Measurements from ENCODE around the gene APBB1.
A peak's percentile ranks its signal among the peaks of the same experiment; 100 is the strongest.

The APBB1 gene

DNA sequence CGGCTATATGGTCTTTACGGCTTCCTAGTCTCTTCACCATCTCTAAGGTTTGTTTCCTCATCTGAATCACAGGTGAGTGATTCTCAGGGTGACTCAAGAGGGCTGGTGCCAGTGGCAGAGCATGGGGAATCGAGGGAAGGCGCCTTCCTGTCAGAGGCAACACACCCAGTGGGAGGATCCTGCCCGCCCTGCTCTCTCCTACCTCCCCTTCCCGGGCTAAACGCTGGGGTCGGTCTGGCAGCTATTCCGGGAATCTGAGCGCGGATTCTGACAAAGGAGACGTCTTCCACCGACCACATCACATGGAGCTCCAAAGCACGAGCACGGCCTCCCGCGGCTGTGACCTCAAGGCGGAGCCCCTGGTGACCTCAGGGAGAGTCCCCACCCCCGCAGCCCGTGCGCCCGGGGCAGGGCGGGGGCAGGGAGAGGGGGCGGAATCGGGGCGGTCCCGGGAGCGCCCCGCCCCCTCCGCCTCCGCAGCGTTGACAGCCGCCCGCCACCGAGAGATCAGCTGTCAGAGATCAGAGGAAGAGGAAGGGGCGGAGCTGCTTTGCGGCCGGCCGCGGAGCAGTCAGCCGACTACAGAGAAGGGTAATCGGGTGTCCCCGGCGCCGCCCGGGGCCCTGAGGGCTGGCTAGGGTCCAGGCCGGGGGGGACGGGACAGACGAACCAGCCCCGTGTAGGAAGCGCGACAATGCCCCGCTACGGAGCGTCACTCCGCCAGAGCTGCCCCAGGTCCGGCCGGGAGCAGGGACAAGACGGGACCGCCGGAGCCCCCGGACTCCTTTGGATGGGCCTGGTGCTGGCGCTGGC lies 28.8 kb downstream of the APBB1 start, which contains the start of gene SMPD1:
TSS of gene SMPD1 (plus strand) at position 570 of the 813 bp plus-strand sequence. CDS start at position 695, 125 bp downstream.
- DNase-seq = peak; percentile 76

DNA sequence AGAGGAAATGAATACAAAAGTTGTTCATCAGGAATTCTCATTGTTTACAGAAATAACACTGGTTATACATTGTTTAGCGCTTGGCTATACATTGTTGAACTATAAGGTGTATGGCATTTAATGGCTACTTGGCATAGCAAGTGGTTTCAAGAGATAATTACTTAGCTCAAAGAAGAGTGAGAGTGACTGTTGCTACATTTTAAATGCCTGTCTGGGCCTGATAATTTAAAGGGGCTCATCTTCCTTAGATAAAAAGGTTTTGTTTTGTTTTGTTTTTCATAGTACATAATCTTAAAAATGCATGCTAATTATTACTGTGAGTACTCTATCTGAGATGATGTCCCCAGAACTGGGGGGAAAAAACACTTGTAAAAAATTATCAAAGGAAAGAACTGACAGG lies 30.1 kb downstream of the APBB1 start:
- DNase-seq = no peak

- no peak for DNase-seq
These were observed 30.9 kb downstream of the APBB1 start for GRCh38 chr11:6387811-6388599.

GRCh38 chr11:6385046-6385777 lies 33.7 kb downstream of the APBB1 start:
- DNase-seq = no peak

DNA sequence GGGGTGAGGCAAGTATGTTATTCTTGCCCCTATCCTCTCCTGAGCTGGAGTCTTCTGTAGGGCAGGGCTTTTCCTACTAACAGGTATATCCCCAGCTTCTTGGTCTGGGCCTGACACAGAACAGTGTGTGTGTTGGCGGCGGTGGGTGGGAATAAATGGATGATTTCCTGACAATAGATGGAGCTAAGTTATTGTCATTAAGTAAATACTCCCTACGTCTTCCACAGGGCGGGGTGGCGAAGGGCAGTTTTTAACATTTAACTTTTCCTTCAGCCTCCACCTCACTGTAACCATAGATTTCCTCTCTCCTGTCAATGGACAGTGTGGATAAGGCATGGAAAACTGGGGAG lies 40.3 kb downstream of the APBB1 start:
- DNase-seq = no peak

GRCh38 chr11:6377902-6378639 lies 40.8 kb downstream of the APBB1 start:
- no peak for DNase-seq

- no peak for DNase-seq
These were observed 47.1 kb downstream of the APBB1 start for GRCh38 chr11:6371825-6372224.

DNA sequence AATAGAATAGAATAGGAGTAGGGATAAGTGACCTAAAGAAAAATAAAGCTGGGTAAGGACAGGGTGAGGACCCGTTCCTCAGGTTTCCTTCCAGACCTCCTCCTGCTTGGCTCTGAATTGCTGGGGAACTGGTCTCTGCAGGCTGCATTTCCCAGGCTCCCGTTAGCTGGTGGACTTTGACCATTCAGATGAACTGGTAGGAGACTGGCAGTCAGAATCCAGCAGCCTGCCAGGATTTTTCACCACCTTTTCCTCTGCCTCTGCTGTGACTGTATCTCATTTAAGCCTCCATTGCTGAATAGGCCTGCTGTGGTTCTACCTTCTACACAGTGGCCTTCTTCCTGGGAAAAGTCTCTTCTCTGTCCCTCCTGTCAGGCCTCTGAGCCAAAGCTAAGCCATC lies 53.2 kb downstream of the APBB1 start:
- no peak for DNase-seq

- DNase-seq = no peak
These were observed 55.8 kb downstream of the APBB1 start for GRCh38 chr11:6362873-6363678.

DNA sequence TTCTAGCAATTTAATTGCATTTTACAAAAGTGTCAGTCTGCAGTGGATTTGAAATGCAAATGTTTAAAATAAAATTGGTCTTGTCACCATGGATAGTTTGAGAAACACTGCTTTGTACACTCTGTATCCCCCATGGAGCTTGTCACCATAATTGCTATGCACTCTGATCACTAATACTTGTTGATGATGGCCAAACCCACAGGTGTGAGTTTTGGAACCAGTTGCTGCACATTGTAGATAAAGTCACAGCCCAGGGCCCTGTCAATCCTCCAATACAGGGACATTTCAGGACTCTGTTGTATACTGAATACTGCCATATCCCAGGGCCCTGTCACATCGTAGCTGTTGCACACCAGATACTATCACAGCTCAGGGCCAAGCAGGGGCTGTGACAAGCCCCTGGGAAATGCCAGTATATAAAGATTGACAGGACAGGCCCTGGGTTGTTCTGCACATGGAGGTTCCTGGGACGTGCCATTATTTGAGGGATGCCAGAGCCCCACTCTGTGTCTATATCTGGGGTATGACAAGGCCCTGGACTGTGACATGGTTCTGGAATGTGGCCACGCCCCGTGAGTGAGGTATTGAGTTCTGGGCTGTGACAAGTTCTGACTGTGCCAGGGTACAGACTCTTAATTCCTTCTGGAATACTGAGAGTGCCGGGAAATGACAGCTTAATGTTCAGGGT lies 56.6 kb downstream of the APBB1 start:
- DNase-seq = no peak

DNA sequence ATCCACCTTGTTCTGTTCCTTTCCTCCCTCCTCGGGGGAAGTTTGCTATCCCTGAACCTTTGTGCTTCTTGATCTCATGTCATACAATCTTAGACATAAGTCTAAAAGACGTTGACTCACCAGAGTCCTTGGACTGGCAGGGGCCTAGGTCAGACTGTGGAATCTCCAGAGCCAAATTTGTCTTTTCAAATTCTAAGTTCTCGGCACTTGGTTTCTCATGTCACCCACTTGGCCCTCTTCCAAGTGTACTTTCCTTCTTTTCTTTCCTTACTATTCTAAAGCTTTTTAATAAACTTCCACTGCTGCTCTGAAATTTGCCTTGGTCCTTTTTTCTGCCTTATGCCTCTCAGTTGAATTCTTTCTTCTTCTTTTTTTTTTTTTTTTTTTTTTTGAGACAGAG lies 58.7 kb downstream of the APBB1 start:
- no peak for DNase-seq

DNA sequence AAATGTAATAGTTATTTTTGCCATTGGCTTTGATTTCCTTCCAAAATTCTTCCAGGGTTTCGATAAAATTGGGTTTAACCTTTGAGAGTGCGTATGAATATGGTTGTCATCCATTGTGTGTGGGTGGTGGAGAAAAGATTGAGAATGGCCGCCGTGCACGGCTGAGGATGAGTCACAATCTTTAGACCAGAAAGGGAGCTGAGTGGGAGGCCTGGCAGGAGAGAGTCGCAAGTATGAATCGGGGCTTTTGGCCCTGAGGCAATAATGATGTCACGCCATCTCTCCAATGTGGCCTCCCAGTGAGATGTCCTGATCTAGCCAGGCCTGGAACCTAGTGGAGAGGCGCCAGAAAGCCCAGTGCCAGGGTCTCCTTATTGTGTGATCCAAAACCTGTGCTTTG lies 61.7 kb downstream of the APBB1 start:
- no peak for DNase-seq

DNA sequence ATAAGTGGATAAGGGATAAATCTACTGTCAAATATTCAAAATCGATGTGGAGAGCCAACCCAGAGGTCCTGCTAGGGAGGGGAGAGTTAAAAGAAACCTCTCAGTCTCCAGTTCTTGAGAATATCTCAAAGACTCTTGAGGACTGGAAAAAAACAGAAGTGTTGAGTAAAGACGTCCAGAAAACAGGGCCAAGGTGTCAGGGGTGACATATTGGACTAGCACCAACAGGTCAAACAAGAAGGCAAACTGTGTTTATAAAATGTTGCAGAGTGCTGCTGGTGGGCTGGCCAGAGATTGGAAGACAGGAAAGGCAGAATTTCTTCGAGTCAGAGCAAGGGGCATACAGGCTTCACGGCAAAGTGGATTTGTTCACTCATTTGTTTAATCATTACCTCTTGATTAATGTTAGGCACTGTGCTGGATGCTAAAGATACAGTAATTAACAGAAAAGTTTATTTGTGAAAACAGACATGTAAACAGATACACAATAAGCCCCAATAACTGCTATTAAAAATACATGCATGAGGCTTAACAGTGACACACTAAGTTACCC lies 62.3 kb downstream of the APBB1 start:
- DNase-seq = no peak

GRCh38 chr11:6354651-6355485 lies 64.0 kb downstream of the APBB1 start:
- no peak for DNase-seq

DNA sequence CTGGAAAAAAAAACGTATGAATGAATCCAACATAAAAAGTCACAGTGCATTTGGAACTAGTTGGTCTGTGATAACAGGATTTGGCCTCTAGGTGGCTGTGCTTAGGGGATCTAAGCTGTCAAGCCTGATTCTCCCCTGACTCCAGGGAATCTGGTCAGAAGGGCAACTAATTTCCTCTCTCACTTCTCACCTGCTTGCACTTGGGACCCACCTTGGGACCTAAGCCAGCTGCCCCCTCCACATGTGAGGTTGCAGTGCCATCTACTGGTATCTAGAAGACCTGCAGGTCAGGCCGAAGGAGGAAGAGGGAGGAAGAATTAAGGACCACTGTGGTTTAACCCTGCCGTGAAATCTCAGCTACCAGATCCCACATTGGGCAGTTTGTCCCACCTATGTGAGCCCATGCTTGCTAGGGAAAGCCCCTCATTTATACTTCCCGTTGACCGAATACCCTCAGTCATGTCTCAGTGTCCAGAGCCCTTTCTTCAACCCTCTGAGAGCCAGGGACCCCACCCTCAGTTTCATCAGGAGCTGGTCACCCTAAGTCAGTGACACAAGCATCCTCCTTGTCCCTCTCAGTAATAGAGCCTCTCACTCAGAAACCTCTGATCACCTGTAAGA lies 65.4 kb downstream of the APBB1 start:
- peak; percentile 3 for DNase-seq

DNA sequence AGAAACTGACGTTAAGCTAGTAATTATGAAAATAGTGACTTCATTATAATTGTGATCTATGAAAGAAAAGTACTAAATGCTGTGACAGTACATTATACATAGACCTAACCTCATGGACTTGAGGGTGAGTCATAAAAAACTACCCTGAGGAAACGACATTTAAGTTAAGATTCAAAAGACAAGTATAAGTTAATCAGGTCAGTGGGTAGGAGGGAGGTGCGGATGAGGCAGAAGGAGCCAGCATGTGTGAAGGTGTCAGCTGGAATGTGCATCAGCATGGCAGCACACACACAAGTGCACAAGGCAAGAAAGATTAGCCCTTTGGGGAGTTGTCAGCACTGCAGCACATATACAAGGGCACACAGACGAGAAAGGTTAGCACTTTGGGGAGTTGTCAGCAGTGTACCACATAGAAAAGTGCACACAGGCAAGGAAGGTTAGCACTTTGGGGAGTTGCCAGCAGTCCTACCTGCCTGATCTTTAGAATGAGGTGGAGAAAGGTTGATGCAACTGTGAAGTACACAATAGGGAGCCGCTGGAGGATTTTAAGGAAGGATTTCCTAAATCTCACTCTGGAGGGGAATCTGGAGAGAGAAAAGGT lies 67.0 kb downstream of the APBB1 start:
- DNase-seq = no peak

GRCh38 chr11:6350486-6350885 lies 68.4 kb downstream of the APBB1 start:
- no peak for DNase-seq

GRCh38 chr11:6350043-6350442 lies 68.9 kb downstream of the APBB1 start:
- no peak for DNase-seq

DNA sequence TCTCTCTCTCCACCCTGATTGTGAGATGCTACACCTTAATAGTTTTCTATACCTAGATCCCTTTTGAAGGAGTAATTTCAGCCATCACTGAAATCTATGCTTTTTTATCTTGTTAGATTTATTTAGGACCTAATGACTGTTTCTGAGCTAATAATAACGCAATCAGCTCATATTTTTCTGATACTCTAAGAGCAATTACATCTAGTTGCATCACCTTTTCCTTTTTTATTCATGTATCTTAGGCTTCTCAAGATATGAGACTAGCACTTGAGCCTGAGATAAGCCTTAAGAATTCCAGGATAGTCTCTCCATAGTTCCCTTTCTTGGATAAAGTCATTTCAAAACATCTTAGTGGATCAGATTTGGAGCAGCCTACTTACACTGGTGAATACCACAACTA lies 73.5 kb downstream of the APBB1 start:
- no peak for DNase-seq

All from NCI-H1048 (cell line).